HG03442 (cell line): ENCODE data around the gene KDM4B.

ENCODE experiments used
- ATAC-seq: cut with Tn5 transposase; IDR thresholded peaks from one replicate; pipeline ENCODE4 v1.9.1; 2021; ENCODE audit warnings: mild to moderate bottlenecking, moderate library complexity; ENCODE audit not compliant: unreplicated experiment

The KDM4B gene

GRCh38 chr19:5132206-5132560, 163.3 kb downstream of the KDM4B start:
- ATAC-seq, result no peak

- no peak for ATAC-seq
Measured at GRCh38 chr19:5132698-5133651, 164.1 kb downstream of the KDM4B start.

GRCh38 chr19:5133986-5134595, 165.2 kb downstream of the KDM4B start:
- no peak for ATAC-seq

GRCh38 chr19:5134691-5135090, 165.8 kb downstream of the KDM4B start:
- ATAC-seq, result no peak

GRCh38 chr19:5136073-5136855, 167.4 kb downstream of the KDM4B start:
- ATAC-seq, result no peak

- no peak for ATAC-seq
Measured at GRCh38 chr19:5137114-5137513, 168.2 kb downstream of the KDM4B start.

- ATAC-seq, result no peak
Measured at GRCh38 chr19:5137571-5138124, 168.7 kb downstream of the KDM4B start.

- ATAC-seq, result no peak
Measured at GRCh38 chr19:5138606-5139582, 170.0 kb downstream of the KDM4B start.

GRCh38 chr19:5139583-5140325, 170.8 kb downstream of the KDM4B start:
- no peak for ATAC-seq

- no peak for ATAC-seq
Measured at GRCh38 chr19:5141129-5141849, 172.4 kb downstream of the KDM4B start.

GRCh38 chr19:5141850-5142724, 173.2 kb downstream of the KDM4B start:
- no peak for ATAC-seq

- ATAC-seq, result no peak
Measured at GRCh38 chr19:5142725-5143097, 173.8 kb downstream of the KDM4B start.

GRCh38 chr19:5143471-5144411, 174.8 kb downstream of the KDM4B start:
- no peak for ATAC-seq

- ATAC-seq, result no peak
Measured at GRCh38 chr19:5144545-5145179, 175.7 kb downstream of the KDM4B start.

GRCh38 chr19:5145521-5146511, 176.9 kb downstream of the KDM4B start:
- ATAC-seq, result no peak
